K562 (cell line): ENCODE measurements around the gene SDSL. TPM values are rescaled to one million over a fixed set of nuclear protein-coding genes. Genes with fewer than 3 reads are reported as not detected.
A peak's percentile ranks its signal among the peaks of the same experiment; 100 is the strongest.

ENCODE experiments used
- CBX5 ChIP-seq: IDR thresholded peaks from 2 replicates; pipeline ENCODE4 v1.6.1; 2014; ENCODE audit warnings: low read depth, borderline replicate concordance
- EGR1 ChIP-seq: fragments of 450-650 bp; conservative IDR thresholded peaks from 2 replicates; pipeline ENCODE4 v1.6.1; 2017; ENCODE audit warnings: mild to moderate bottlenecking
- EHMT2 ChIP-seq: fragments of 450-650 bp; IDR thresholded peaks from 2 replicates; pipeline ENCODE4 v1.6.1; 2018; ENCODE audit warnings: antibody characterized with exemption
- FOXK2 ChIP-seq, 2 experiments: fragments of 450-650 bp; IDR thresholded peaks in 1 of 2; conservative IDR thresholded peaks in 1 of 2; 2 replicates each; pipeline ENCODE4 v1.6.1; 2016; ENCODE audit warnings: low read depth in 2 of 2, mild to moderate bottlenecking in 1 of 2
- GATAD2B ChIP-seq: fragments of 450-650 bp; IDR thresholded peaks from 2 replicates; pipeline ENCODE4 v1.6.1; 2017; ENCODE audit warnings: mild to moderate bottlenecking, borderline replicate concordance
- HCFC1 ChIP-seq: IDR thresholded peaks from 2 replicates; pipeline ENCODE4 v1.6.1; 2012; ENCODE audit warnings: low read depth, low read length, improper control_type of control experiment
- HDGF ChIP-seq: fragments of 450-650 bp; IDR thresholded peaks from 2 replicates; pipeline ENCODE4 v1.6.1; 2016
- KLF13 ChIP-seq: fragments of 450-650 bp; IDR thresholded peaks from 2 replicates; pipeline ENCODE4 v1.6.1; 2016; ENCODE audit warnings: missing genetic modification characterization, low read depth, mild to moderate bottlenecking, missing compliant biosample characterization, moderate library complexity, borderline replicate concordance
- LCOR ChIP-seq: sonication (generic); formaldehyde crosslinking; IDR thresholded peaks from 2 replicates; pipeline ENCODE4 v1.8.0; 2022; ENCODE audit warnings: mild to moderate bottlenecking, missing genetic modification reagents
- NCOA1 ChIP-seq: fragments of 450-650 bp; IDR thresholded peaks from 2 replicates; pipeline ENCODE4 v1.6.1; 2016; ENCODE audit warnings: low read depth
- NFYB ChIP-seq: IDR thresholded peaks from 2 replicates; pipeline ENCODE4 v1.6.1; 2011; ENCODE audit warnings: mild to moderate bottlenecking, moderate library complexity; ENCODE audit not compliant: insufficient read length; ENCODE audit errors: extremely low read depth
- NRF1 ChIP-seq, 2 experiments: fragments of 450-650 bp; IDR thresholded peaks in 1 of 2; conservative IDR thresholded peaks in 1 of 2; 2 replicates each; pipeline ENCODE4 v1.6.1; 2014; ENCODE audit warnings: mild to moderate bottlenecking in 2 of 2
- PPARD ChIP-seq: fragments of 250-450 bp; sonication (Bioruptor Pico); IDR thresholded peaks from 2 replicates; pipeline ENCODE4 v1.8.0; 2022; ENCODE audit warnings: inconsistent platforms, mild to moderate bottlenecking, moderate library complexity
- RFX7 ChIP-seq: fragments of 250-450 bp; sonication (Bioruptor Pico); IDR thresholded peaks from 2 replicates; pipeline ENCODE4 v1.5.1; 2021; ENCODE audit warnings: mild to moderate bottlenecking
- TCF3 ChIP-seq: sonication (generic); formaldehyde crosslinking; IDR thresholded peaks from 2 replicates; pipeline ENCODE4 v1.4.0; 2020; ENCODE audit warnings: mild to moderate bottlenecking, missing genetic modification reagents
- ZC3H8 ChIP-seq: fragments of 450-650 bp; IDR thresholded peaks from 2 replicates; pipeline ENCODE4 v1.6.1; 2017
- ZNF696 ChIP-seq: fragments of 250-450 bp; sonication (Bioruptor Pico); conservative IDR thresholded peaks from 2 replicates; pipeline ENCODE4 v1.4.0; 2020; ENCODE audit warnings: mild to moderate bottlenecking, moderate library complexity
- ZNF79 ChIP-seq: fragments of 250-450 bp; sonication (Bioruptor Pico); IDR thresholded peaks from 2 replicates; pipeline ENCODE4 v1.4.0; 2020; ENCODE audit warnings: low read depth, mild to moderate bottlenecking, moderate library complexity
- polyA plus RNA-seq, 8 experiments: library from polyadenylated mRNA; depleted of rRNA in 4 of 8; stranded (reverse) in 5 of 8; unstranded in 3 of 8; fragments of >200 nt; fragmentation: Nextera tagmentation in 2 of 8; fragmentation: Illumina TruSeq in 1 of 8; extraction: Ambion mirVana in 2 of 8; extraction: Trizol in 1 of 8; gene quantifications; 2 replicates each; pipeline versions ENCODE4 v1.2.1 to v1.2.3, GENCODE V29; 2011 to 2014; ENCODE audit warnings: inconsistent platforms in 1 of 8, missing spikeins in 1 of 8
- total RNA-seq, 7 experiments: library from RNA; depleted of rRNA in 6 of 7; stranded (reverse); fragments of >200 nt in 6 of 7; fragmentation: Illumina TruSeq in 2 of 7; extraction: Trizol in 2 of 7; gene quantifications; 2 replicates each; pipeline versions ENCODE4 v1.2.1 to v1.2.3, GENCODE V29; 2011 to 2021; ENCODE audit warnings: low replicate concordance in 1 of 7
- TF ChIP-seq, protein P1 (sequence below): fragments of 250-450 bp; sonication (Bioruptor Pico); IDR thresholded peaks from 2 replicates; pipeline ENCODE4 v1.8.0; 2022; ENCODE audit warnings: moderate library complexity, mild to moderate bottlenecking, inconsistent platforms
- TF ChIP-seq, protein P2 (sequence below): conservative IDR thresholded peaks from 2 replicates; pipeline ENCODE4 v1.6.1; 2011; ENCODE audit warnings: low read depth, mild to moderate bottlenecking, low read length; ENCODE audit not compliant: control insufficient read depth
- TF ChIP-seq, protein P3 (sequence below): fragments of 450-650 bp; formaldehyde crosslinking; IDR thresholded peaks from 2 replicates; pipeline ENCODE4 v1.4.0; 2022; ENCODE audit warnings: missing genetic modification characterization
- TF ChIP-seq, protein P4 (sequence below): fragments of 450-650 bp; formaldehyde crosslinking; IDR thresholded peaks from 2 replicates; pipeline ENCODE4 v1.4.0; 2020; ENCODE audit warnings: mild to moderate bottlenecking, moderate library complexity
- TF ChIP-seq, protein P5 (sequence below): fragments of 450-650 bp; IDR thresholded peaks from 2 replicates; pipeline ENCODE4 v1.6.1; 2016; ENCODE audit warnings: missing biosample characterization, missing genetic modification characterization

Gene SDSL
- total and polyA plus RNA-seq, 9 of the 15 experiments (the other 6 are each of a cell fraction or from before 2014, with no cell fraction given): 0.31 to 11.0 (median 7.4) TPM

DNA sequence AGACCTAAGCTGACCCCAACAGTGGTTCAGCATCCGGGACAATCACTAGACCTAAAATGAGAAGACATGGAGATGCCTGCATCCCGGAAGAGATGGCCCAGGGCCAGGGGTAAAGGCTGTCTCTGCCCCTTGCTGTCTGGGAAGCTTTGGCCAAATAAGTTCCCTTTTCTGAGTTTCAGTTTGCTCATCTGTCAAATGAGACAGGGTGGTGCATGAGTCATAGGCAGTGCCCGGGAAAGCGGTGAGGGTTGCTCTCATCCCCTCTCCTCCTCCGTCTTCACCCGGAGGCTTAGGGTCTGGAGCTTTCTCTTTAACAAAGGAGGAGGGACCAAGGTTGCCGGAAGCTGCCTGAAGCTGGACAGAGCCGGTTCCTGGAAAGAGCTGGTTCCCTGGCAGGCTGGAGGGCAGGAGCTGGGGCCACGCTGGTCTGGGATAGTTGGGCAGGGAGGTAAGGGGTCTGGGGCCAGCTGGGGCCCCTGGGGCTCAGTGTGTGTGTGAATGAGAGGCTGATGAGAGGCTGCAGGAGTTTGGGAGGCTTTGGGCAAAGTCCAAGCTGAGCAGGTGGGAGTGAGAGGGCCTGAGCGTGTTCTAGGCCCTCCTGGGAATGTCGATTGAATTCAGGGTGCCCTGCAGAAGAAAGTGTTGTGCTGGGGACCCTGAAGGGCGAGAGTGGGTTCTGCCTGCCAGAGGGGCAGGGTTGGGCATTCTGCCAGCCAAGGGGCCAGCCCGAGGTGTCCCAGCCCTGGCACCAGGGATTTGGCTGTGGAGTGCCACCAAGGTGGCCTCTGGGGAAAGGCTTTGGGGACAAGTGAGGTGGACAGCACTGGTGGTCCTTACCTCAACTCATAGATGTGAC lies at the start of gene SDSL (continued):
- TF ChIP-seq, protein P1, sequence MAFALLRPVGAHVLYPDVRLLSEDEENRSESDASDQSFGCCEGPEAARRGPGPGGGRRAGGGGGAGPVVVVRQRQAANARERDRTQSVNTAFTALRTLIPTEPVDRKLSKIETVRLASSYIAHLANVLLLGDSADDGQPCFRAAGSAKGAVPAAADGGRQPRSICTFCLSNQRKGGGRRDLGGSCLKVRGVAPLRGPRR (CRISPR knock-in tag): no peak
- TF ChIP-seq ZC3H8 (no peak), KLF13 (no peak), RFX7 (CRISPR knock-in tag) (0 out of 2 replicates have a peak, but pooled peaks have one; percentile 20), ZNF79 (CRISPR knock-in tag) (no peak), GATAD2B (no peak; the same call in 1 of the 2 replicates), TCF3 (CRISPR knock-in tag) (no peak; the same call in 1 of the 2 replicates), ZNF696 (no peak), NRF1 (conservative IDR thresholded peaks at IDR 0.05 in 1 of 2, IDR thresholded peaks at IDR 0.05 in 1 of 2) (peak; percentile 11 to 33; a peak in 1 of 4 replicates), FOXK2 (conservative IDR thresholded peaks at IDR 0.05 in 1 of 2, IDR thresholded peaks at IDR 0.05 in 1 of 2; ENCODE audit: low read depth in 2 of 2) (peak; percentile 28 to 74; a peak in 2 of 4 replicates), EGR1 (peak; percentile 30; the same call in 1 of the 2 replicates), LCOR (CRISPR knock-in tag) (peak; percentile 72; the same call in 1 of the 2 replicates), NCOA1 (no peak; the same call in 1 of the 2 replicates), EHMT2 (peak; percentile 10; the same call in 1 of the 2 replicates), CBX5 (no peak), HDGF (no peak), HCFC1 (0 out of 2 replicates have a peak, but pooled peaks have one; percentile 29), NFYB (no peak), PPARD (no peak)
- TF ChIP-seq, protein P2, sequence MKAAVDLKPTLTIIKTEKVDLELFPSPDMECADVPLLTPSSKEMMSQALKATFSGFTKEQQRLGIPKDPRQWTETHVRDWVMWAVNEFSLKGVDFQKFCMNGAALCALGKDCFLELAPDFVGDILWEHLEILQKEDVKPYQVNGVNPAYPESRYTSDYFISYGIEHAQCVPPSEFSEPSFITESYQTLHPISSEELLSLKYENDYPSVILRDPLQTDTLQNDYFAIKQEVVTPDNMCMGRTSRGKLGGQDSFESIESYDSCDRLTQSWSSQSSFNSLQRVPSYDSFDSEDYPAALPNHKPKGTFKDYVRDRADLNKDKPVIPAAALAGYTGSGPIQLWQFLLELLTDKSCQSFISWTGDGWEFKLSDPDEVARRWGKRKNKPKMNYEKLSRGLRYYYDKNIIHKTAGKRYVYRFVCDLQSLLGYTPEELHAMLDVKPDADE: no peak
- TF ChIP-seq, protein P3, sequence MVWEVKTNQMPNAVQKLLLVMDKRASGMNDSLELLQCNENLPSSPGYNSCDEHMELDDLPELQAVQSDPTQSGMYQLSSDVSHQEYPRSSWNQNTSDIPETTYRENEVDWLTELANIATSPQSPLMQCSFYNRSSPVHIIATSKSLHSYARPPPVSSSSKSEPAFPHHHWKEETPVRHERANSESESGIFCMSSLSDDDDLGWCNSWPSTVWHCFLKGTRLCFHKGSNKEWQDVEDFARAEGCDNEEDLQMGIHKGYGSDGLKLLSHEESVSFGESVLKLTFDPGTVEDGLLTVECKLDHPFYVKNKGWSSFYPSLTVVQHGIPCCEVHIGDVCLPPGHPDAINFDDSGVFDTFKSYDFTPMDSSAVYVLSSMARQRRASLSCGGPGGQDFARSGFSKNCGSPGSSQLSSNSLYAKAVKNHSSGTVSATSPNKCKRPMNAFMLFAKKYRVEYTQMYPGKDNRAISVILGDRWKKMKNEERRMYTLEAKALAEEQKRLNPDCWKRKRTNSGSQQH: peak; percentile 56; the same call in 1 of the 2 replicates
- TF ChIP-seq, protein P4, sequence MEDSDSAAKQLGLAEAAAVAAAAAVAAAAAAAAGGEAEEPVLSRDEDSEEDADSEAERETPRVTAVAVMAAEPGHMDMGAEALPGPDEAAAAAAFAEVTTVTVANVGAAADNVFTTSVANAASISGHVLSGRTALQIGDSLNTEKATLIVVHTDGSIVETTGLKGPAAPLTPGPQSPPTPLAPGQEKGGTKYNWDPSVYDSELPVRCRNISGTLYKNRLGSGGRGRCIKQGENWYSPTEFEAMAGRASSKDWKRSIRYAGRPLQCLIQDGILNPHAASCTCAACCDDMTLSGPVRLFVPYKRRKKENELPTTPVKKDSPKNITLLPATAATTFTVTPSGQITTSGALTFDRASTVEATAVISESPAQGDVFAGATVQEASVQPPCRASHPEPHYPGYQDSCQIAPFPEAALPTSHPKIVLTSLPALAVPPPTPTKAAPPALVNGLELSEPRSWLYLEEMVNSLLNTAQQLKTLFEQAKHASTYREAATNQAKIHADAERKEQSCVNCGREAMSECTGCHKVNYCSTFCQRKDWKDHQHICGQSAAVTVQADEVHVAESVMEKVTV (CRISPR knock-in tag): no peak
- TF ChIP-seq, protein P5, sequence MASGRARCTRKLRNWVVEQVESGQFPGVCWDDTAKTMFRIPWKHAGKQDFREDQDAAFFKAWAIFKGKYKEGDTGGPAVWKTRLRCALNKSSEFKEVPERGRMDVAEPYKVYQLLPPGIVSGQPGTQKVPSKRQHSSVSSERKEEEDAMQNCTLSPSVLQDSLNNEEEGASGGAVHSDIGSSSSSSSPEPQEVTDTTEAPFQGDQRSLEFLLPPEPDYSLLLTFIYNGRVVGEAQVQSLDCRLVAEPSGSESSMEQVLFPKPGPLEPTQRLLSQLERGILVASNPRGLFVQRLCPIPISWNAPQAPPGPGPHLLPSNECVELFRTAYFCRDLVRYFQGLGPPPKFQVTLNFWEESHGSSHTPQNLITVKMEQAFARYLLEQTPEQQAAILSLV (tag): no peak
